Panc1 (cell line): Measurements from ENCODE around the gene USP32. TPM values are rescaled to one million over a fixed set of nuclear protein-coding genes. Genes with fewer than 3 reads are reported as not detected.
"Not testable (repeated sequence)": the region's sequence is repeated elsewhere in the genome, so short reads cannot be mapped to it uniquely, and the experiment has no call there.

Source experiments
- ATAC-seq: fragments of 200-7000 bp; cut with Tn5 transposase; 2 replicates; pipeline ENCODE4 v1.9.1; 2020; ENCODE audit warnings: mild to moderate bottlenecking, moderate library complexity
- BruUV-seq: library from RNA; stranded (reverse); fragments of 400-500 nt; replicated peaks from 2 replicates; lab custom pipeline; 2021; lab: Mats Ljungman, UMichigan
- CTCF ChIA-PET: fragments of 300-600 bp; sonication (Branson Sonifier 250); formaldehyde crosslinking; loops from one replicate; lab custom pipeline; 2022; ENCODE audit warnings: antibody characterized with exemption; lab: Charles Lee
- POLR2A ChIA-PET: fragments of 300-600 bp; sonication (Branson Sonifier 250); formaldehyde crosslinking; loops from one replicate; lab custom pipeline; 2022; ENCODE audit warnings: antibody characterized with exemption; lab: Charles Lee
- DNase-seq: peaks from one replicate; pipeline ENCODE4 v3.0.0-alpha.2; 2010; ENCODE audit warnings: low read depth, low spot score
- H3K27ac ChIP-seq: 2 replicates; pipeline ENCODE4 v1.5.1; 2011; ENCODE audit warnings: mild to moderate bottlenecking, low read length, inconsistent platforms
- H3K27me3 ChIP-seq: fragments of 200-500 bp; sonication (Bioruptor generic); 2 replicates; pipeline ENCODE4 v1.6.0; 2014; ENCODE audit warnings: low read length, inconsistent platforms; ENCODE audit not compliant: control insufficient read depth, insufficient read depth
- H3K36me3 ChIP-seq: fragments of 200-500 bp; sonication (Bioruptor generic); 2 replicates; pipeline ENCODE4 v1.5.1; 2014; ENCODE audit warnings: inconsistent platforms, mild to moderate bottlenecking, low read length, moderate library complexity; ENCODE audit not compliant: control insufficient read depth, insufficient read depth
- H3K4me1 ChIP-seq: 2 replicates; pipeline ENCODE4 v1.5.1; 2011; ENCODE audit warnings: inconsistent platforms, mild to moderate bottlenecking, low read length, moderate library complexity; ENCODE audit not compliant: control insufficient read depth, insufficient read depth
- H3K4me3 ChIP-seq, 2 experiments: 2 replicates each; pipeline ENCODE4 v1.5.1; 2011 to 2012; ENCODE audit warnings: low read depth in 2 of 2, low read length in 2 of 2, mild to moderate bottlenecking in 2 of 2, inconsistent platforms in 1 of 2, moderate library complexity in 1 of 2
- H3K9me3 ChIP-seq: fragments of 200-500 bp; sonication (Bioruptor generic); 2 replicates; pipeline ENCODE4 v1.5.1; 2014; ENCODE audit warnings: low read depth, mild to moderate bottlenecking, inconsistent platforms, low read length, moderate library complexity; ENCODE audit not compliant: control insufficient read depth, insufficient read depth
- CTCF ChIP-seq: fragments of 450-650 bp; IDR thresholded peaks from 2 replicates; pipeline ENCODE4 v1.5.1; 2017; ENCODE audit warnings: mild to moderate bottlenecking
- POLR2AphosphoS5 ChIP-seq: IDR thresholded peaks from 2 replicates; pipeline ENCODE4 v1.6.1; 2012; ENCODE audit warnings: mild to moderate bottlenecking, low read depth, low read length, moderate library complexity
- REST ChIP-seq, 2 experiments: IDR thresholded peaks; 2 replicates each; pipeline ENCODE4 v1.6.1; 2011 to 2012; ENCODE audit warnings: low read depth in 2 of 2, control low read depth in 1 of 2, low read length in 1 of 2, mild to moderate bottlenecking in 1 of 2, moderate library complexity in 1 of 2; ENCODE audit not compliant: insufficient read depth in 1 of 2
- SIN3A ChIP-seq: IDR thresholded peaks from 2 replicates; pipeline ENCODE4 v1.6.1; 2012; ENCODE audit warnings: low read depth, mild to moderate bottlenecking, low read length, moderate library complexity, borderline replicate concordance; ENCODE audit not compliant: insufficient read depth
- TCF7L2 ChIP-seq: IDR thresholded peaks from 2 replicates; pipeline ENCODE4 v1.6.1; 2011; ENCODE audit warnings: mild to moderate bottlenecking, low read depth, low read length, inconsistent platforms
- in situ Hi-C: cut with HindIII; loops from 2 replicates; pipeline ENCODE4 v1.10.0; 2016; ENCODE audit warnings: low sequenced_read_pairs, low pct_unique_long_range_greater_than_20kb
- intact Hi-C: fragments of 100-400 bp; cut with micrococcal nuclease; formaldehyde crosslinking; loops from one replicate; pipeline ENCODE4 v1.10.0; 2022; ENCODE audit not compliant: unreplicated experiment
- total RNA-seq: library from RNA; stranded (reverse); gene quantifications from one replicate; pipeline ENCODE4 v1.2.1, GENCODE V29; 2021; ENCODE audit not compliant: unreplicated experiment

The USP32 gene
- total RNA-seq, 1 experiment from 2014 or later = 45.5 TPM

GRCh38 chr17:60428491-60428890 lies 36.6 kb upstream of the USP32 start:
- H3K9me3 ChIP-seq, DNase-seq, H3K36me3 ChIP-seq, in situ Hi-C loops, ATAC-seq, H3K27me3 ChIP-seq, H3K27ac ChIP-seq, POLR2A ChIA-PET, H3K4me3 ChIP-seq, H3K4me1 ChIP-seq, BruUV-seq: not testable (repeated sequence)
- intact Hi-C loops = loop anchor here (10.0 kb wide), 1 partner anchor 324 kb away; no protein-coding TSS in a partner anchor
- CTCF ChIA-PET = interaction anchor here (0.6 kb wide), 1 partner anchor 10 kb away, joined by 3 read pairs; no protein-coding TSS in a partner anchor

GRCh38 chr17:60426596-60426995 lies 34.7 kb upstream of the USP32 start:
- Histone ChIP-seq H3K9me3 (no peaks in the 10 kb centered on the region), H3K4me1 (no peaks in the 10 kb centered on the region), H3K4me3 (no peak overlapping the region), H3K27me3 (no peaks in the 10 kb centered on the region), H3K36me3 (no peaks in the 10 kb centered on the region), H3K27ac (no peak overlapping the region)
- ChIA-PET POLR2A (no interaction called here), CTCF (interaction anchor here (0.7 kb wide), 1 partner anchor 120 kb away, joined by 3 read pairs; no protein-coding TSS in a partner anchor)
- intact Hi-C loops (loop anchor here (10.0 kb wide), 1 partner anchor 322 kb away; no protein-coding TSS in a partner anchor), in situ Hi-C loops (no loop called here)
- ATAC-seq (no peak), DNase-seq (no peak)
- TF ChIP-seq POLR2AphosphoS5 = no peak
- no peak for TF ChIP-seq CTCF
- TF ChIP-seq SIN3A = no peak
- no peak for TF ChIP-seq REST (IDR thresholded peaks at IDR 0.05; ENCODE audit: insufficient read depth in 1 of 2, low read depth in 2 of 2, low read length in 1 of 2)
- no TSS peak for BruUV-seq

- Histone ChIP-seq H3K36me3 (no peaks in the 10 kb centered on the region), H3K27me3 (no peaks in the 10 kb centered on the region), H3K4me3 (no peak overlapping the region), H3K27ac (no peak overlapping the region), H3K4me1 (peaks cover 3% of the 10 kb centered on the region; the same call in 1 of the 2 replicates), H3K9me3 (no peaks in the 10 kb centered on the region)
- BruUV-seq = no TSS peak
- POLR2A ChIA-PET = no interaction called here
- in situ Hi-C loops (no loop called here), intact Hi-C loops (loop anchor here (10.0 kb wide), 1 partner anchor 321 kb away; no protein-coding TSS in a partner anchor)
- CTCF ChIA-PET = no interaction called here
- DNase-seq (no peak), ATAC-seq (no peak)
- TF ChIP-seq REST (IDR thresholded peaks at IDR 0.05; ENCODE audit: insufficient read depth in 1 of 2, low read depth in 2 of 2, low read length in 1 of 2) (no peak), TCF7L2 (no peak), SIN3A (no peak), POLR2AphosphoS5 (no peak), CTCF (no peak)
Measured at GRCh38 chr17:60425626-60426025, 33.7 kb upstream of the USP32 start.
